Fibroblast of lung (primary cell): Measurements from ENCODE around the gene SPTLC1. TPM values are rescaled to one million over a fixed set of nuclear protein-coding genes. Genes with fewer than 3 reads are reported as not detected.

Experiments
- DNase-seq, 2 donors: peaks; one replicate each; pipeline versions ENCODE4 v3.0.0 to v3.0.0-alpha.2; 2010; ENCODE audit warnings: low read depth in 2 of 2
- H2AFZ ChIP-seq: 2 replicates; pipeline ENCODE4 v1.5.1; 2012; ENCODE audit warnings: low read length, control low read depth, inconsistent platforms
- H3K27ac ChIP-seq: 2 replicates; pipeline ENCODE4 v1.5.1; 2011; ENCODE audit warnings: low read length, control low read depth; ENCODE audit not compliant: insufficient read depth
- H3K27me3 ChIP-seq: 2 replicates; pipeline ENCODE4 v1.5.1; 2011; ENCODE audit warnings: mild to moderate bottlenecking, low read length; ENCODE audit not compliant: control insufficient read depth, insufficient read depth
- H3K36me3 ChIP-seq: 2 replicates; pipeline ENCODE4 v1.5.1; 2011; ENCODE audit warnings: low read length; ENCODE audit not compliant: control insufficient read depth, insufficient read depth
- H3K4me1 ChIP-seq: 2 replicates; pipeline ENCODE4 v1.5.1; 2011; ENCODE audit warnings: low read length; ENCODE audit not compliant: control insufficient read depth, insufficient read depth; ENCODE audit errors: extremely low read depth
- H3K4me2 ChIP-seq: 2 replicates; pipeline ENCODE4 v1.5.1; 2011; ENCODE audit warnings: low read length, control low read depth; ENCODE audit not compliant: insufficient read depth; ENCODE audit errors: extremely low read depth
- H3K4me3 ChIP-seq, 4 experiments: fragments of 200-600 bp in 1 of 4; sonication (generic) in 1 of 4; replicated peaks in 1 of 4; 2 replicates each; pipeline ENCODE4 v1.5.1; 2011 to 2016; ENCODE audit warnings: low read length in 4 of 4, low read depth in 3 of 4, mild to moderate bottlenecking in 3 of 4, control low read depth in 2 of 4, inconsistent platforms in 1 of 4, mixed read lengths in 1 of 4; ENCODE audit not compliant: insufficient read depth in 1 of 4; ENCODE audit errors: control extremely low read depth in 1 of 4
- H3K79me2 ChIP-seq: 2 replicates; pipeline ENCODE4 v1.5.1; 2012; ENCODE audit warnings: mild to moderate bottlenecking, low read length, inconsistent platforms; ENCODE audit not compliant: control insufficient read depth, insufficient read depth
- H3K9ac ChIP-seq: 2 replicates; pipeline ENCODE4 v1.5.1; 2011; ENCODE audit warnings: mild to moderate bottlenecking, low read length, control low read depth; ENCODE audit not compliant: insufficient read depth
- H3K9me3 ChIP-seq: 2 replicates; pipeline ENCODE4 v1.5.1; 2012; ENCODE audit warnings: low read depth, low read length; ENCODE audit not compliant: control insufficient read depth, insufficient read depth
- H4K20me1 ChIP-seq: 2 replicates; pipeline ENCODE4 v1.5.1; 2011; ENCODE audit warnings: low read length; ENCODE audit not compliant: control insufficient read depth, insufficient read depth; ENCODE audit errors: extremely low read depth
- CTCF ChIP-seq, 2 donors: IDR thresholded peaks in 1 of 2; conservative IDR thresholded peaks in 1 of 2; 1 replicate in 1 of 2; 2 replicates in 1 of 2; pipeline ENCODE4 v1.5.1; 2011 to 2012; ENCODE audit warnings: low read length in 2 of 2, control low read depth in 1 of 2, inconsistent platforms in 1 of 2, low read depth in 1 of 2, mild to moderate bottlenecking in 1 of 2
- EZH2 ChIP-seq: IDR thresholded peaks from 2 replicates; pipeline ENCODE4 v1.5.1; 2012; ENCODE audit warnings: low read length, control low read depth, mild to moderate bottlenecking; ENCODE audit errors: missing control alignments
- polyA plus RNA-seq, 2 donors: library from polyadenylated mRNA; depleted of rRNA in 1 of 2; stranded (reverse) in 1 of 2; unstranded in 1 of 2; fragments of >200 nt; gene quantifications; 2 replicates each; pipeline ENCODE4 v1.2.1, GENCODE V29; 2011 to 2012; ENCODE audit warnings: missing spikeins in 1 of 2
- total RNA-seq: library from RNA; depleted of rRNA; stranded (reverse); fragments of >200 nt; gene quantifications from 2 replicates; pipeline ENCODE4 v1.2.1, GENCODE V29; 2014

SPTLC1 gene
- total and polyA plus RNA-seq, 2 donors (not counting 1 experiment from before 2014, with no cell fraction given), result 97.8 to 138 TPM

- no peak overlapping the region for H2AFZ ChIP-seq
- H3K4me3 ChIP-seq, result no peak overlapping the region
- no peak overlapping the region for H3K27ac ChIP-seq
- H3K4me1 ChIP-seq, result no peaks in the 10 kb centered on the region
- no peak for DNase-seq
- no peaks in the 10 kb centered on the region for H4K20me1 ChIP-seq
- no peak overlapping the region for H3K9ac ChIP-seq
- H3K27me3 ChIP-seq, result no peaks in the 10 kb centered on the region
- H3K79me2 ChIP-seq, result no peaks in the 10 kb centered on the region
- TF ChIP-seq CTCF (conservative IDR thresholded peaks at IDR 0.05 in 1 of 2, IDR thresholded peaks at IDR 0.05 in 1 of 2; ENCODE audit: low read depth in 1 of 2, low read length in 2 of 2) (no peak), EZH2 (no peak)
- no peaks in the 10 kb centered on the region for H3K9me3 ChIP-seq
- H3K4me2 ChIP-seq, result no peak overlapping the region
- no peaks in the 10 kb centered on the region for H3K36me3 ChIP-seq
Measured at GRCh38 chr9:91985692-91986091, 129.5 kb downstream of the SPTLC1 start.

Other genes starting within 250 kb of the SPTLC1 start
- 27.9 and 39.5 TPM in 2 replicates for gene ROR2, start 165.2 kb downstream of the SPTLC1 start, total RNA-seq
- 2.3 and 10.9 TPM in 2 replicates for gene ROR2, start 165.2 kb downstream of the SPTLC1 start, polyA plus RNA-seq
- gene IARS1, start 178.3 kb upstream of the SPTLC1 start, total RNA-seq, result 538 and 595 TPM in 2 replicates
- 88.4 and 100 TPM in 2 replicates for gene IARS1, start 178.3 kb upstream of the SPTLC1 start, polyA plus RNA-seq
- gene NOL8, start 209.9 kb upstream of the SPTLC1 start, total RNA-seq, result 27.2 and 28.6 TPM in 2 replicates
- gene NOL8, start 209.9 kb upstream of the SPTLC1 start, polyA plus RNA-seq, result 20.0 and 20.5 TPM in 2 replicates
- gene CENPP, start 210.5 kb upstream of the SPTLC1 start, total RNA-seq, result 1.0 and 1.7 TPM in 2 replicates
- 2.4 and 6.9 TPM in 2 replicates for gene CENPP, start 210.5 kb upstream of the SPTLC1 start, polyA plus RNA-seq